H1 (cell line): Measurements from ENCODE around the gene MDH1. TPM values are rescaled to one million over a fixed set of nuclear protein-coding genes. Genes with fewer than 3 reads are reported as not detected.

Experiments used
- POLR2AphosphoS5 ChIP-seq: IDR thresholded peaks from 2 replicates; pipeline ENCODE4 v1.6.1; 2011; ENCODE audit warnings: low read depth, low read length
- SP4 ChIP-seq: IDR thresholded peaks from 2 replicates; pipeline ENCODE4 v1.6.1; 2012; ENCODE audit warnings: low read length, inconsistent platforms
- TBP ChIP-seq: IDR thresholded peaks from 2 replicates; pipeline ENCODE4 v1.6.1; 2011; ENCODE audit warnings: low read depth, low read length, improper control_type of control experiment
- polyA plus RNA-seq, 7 experiments: library from polyadenylated mRNA; depleted of rRNA in 3 of 7; stranded (reverse) in 5 of 7; unstranded in 2 of 7; fragments of >200 nt in 5 of 7; fragments of 200-250 nt in 2 of 7; gene quantifications; 1 replicate in 5 of 7; 2 replicates in 1 of 7; 4 replicates in 1 of 7; pipeline versions ENCODE4 v1.2.1 to v1.2.3, GENCODE V29; 2011 to 2013; ENCODE audit warnings: missing spikeins in 2 of 7, mixed read lengths in 2 of 7
- total RNA-seq: library from RNA; stranded (reverse); fragmentation: NEBNext Ultra II Directional; extraction: Animal tissue kit (Norgen Biotek cat#: 25700); gene quantifications from 2 replicates; pipeline ENCODE4 v1.2.1, GENCODE V29; 2021
- TF ChIP-seq, protein P1 (sequence below): fragments of 300-600 bp; sonication (generic); IDR thresholded peaks from 2 replicates; pipeline ENCODE4 v1.7.1; 2012; ENCODE audit warnings: low read length, moderate library complexity, mild to moderate bottlenecking, inconsistent platforms; ENCODE audit not compliant: insufficient replicate concordance

Gene MDH1
- total and polyA plus RNA-seq, 2 of the 8 experiments (the other 6 are each of a cell fraction or from before 2014, with no cell fraction given) = 353 to 376 TPM

DNA sequence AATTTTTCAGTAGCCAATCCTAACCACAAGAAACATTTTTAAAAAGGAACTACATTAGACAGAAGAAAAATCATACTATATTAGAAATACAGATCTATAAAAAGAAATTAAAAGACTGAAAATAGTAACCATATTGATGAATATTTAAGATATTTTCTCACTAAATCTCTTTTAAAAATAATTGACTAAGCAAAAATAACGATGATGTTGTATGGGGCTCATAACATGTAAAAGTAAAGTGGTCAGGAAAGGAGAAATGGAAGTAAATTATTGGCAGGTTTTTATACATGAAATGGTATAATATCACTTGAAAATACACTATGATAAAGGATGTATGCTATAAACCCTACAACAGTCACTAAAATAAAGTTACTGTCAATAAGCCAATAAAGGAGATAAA, 5.9 kb upstream of the MDH1 start (continued):
- TF ChIP-seq, protein P1, sequence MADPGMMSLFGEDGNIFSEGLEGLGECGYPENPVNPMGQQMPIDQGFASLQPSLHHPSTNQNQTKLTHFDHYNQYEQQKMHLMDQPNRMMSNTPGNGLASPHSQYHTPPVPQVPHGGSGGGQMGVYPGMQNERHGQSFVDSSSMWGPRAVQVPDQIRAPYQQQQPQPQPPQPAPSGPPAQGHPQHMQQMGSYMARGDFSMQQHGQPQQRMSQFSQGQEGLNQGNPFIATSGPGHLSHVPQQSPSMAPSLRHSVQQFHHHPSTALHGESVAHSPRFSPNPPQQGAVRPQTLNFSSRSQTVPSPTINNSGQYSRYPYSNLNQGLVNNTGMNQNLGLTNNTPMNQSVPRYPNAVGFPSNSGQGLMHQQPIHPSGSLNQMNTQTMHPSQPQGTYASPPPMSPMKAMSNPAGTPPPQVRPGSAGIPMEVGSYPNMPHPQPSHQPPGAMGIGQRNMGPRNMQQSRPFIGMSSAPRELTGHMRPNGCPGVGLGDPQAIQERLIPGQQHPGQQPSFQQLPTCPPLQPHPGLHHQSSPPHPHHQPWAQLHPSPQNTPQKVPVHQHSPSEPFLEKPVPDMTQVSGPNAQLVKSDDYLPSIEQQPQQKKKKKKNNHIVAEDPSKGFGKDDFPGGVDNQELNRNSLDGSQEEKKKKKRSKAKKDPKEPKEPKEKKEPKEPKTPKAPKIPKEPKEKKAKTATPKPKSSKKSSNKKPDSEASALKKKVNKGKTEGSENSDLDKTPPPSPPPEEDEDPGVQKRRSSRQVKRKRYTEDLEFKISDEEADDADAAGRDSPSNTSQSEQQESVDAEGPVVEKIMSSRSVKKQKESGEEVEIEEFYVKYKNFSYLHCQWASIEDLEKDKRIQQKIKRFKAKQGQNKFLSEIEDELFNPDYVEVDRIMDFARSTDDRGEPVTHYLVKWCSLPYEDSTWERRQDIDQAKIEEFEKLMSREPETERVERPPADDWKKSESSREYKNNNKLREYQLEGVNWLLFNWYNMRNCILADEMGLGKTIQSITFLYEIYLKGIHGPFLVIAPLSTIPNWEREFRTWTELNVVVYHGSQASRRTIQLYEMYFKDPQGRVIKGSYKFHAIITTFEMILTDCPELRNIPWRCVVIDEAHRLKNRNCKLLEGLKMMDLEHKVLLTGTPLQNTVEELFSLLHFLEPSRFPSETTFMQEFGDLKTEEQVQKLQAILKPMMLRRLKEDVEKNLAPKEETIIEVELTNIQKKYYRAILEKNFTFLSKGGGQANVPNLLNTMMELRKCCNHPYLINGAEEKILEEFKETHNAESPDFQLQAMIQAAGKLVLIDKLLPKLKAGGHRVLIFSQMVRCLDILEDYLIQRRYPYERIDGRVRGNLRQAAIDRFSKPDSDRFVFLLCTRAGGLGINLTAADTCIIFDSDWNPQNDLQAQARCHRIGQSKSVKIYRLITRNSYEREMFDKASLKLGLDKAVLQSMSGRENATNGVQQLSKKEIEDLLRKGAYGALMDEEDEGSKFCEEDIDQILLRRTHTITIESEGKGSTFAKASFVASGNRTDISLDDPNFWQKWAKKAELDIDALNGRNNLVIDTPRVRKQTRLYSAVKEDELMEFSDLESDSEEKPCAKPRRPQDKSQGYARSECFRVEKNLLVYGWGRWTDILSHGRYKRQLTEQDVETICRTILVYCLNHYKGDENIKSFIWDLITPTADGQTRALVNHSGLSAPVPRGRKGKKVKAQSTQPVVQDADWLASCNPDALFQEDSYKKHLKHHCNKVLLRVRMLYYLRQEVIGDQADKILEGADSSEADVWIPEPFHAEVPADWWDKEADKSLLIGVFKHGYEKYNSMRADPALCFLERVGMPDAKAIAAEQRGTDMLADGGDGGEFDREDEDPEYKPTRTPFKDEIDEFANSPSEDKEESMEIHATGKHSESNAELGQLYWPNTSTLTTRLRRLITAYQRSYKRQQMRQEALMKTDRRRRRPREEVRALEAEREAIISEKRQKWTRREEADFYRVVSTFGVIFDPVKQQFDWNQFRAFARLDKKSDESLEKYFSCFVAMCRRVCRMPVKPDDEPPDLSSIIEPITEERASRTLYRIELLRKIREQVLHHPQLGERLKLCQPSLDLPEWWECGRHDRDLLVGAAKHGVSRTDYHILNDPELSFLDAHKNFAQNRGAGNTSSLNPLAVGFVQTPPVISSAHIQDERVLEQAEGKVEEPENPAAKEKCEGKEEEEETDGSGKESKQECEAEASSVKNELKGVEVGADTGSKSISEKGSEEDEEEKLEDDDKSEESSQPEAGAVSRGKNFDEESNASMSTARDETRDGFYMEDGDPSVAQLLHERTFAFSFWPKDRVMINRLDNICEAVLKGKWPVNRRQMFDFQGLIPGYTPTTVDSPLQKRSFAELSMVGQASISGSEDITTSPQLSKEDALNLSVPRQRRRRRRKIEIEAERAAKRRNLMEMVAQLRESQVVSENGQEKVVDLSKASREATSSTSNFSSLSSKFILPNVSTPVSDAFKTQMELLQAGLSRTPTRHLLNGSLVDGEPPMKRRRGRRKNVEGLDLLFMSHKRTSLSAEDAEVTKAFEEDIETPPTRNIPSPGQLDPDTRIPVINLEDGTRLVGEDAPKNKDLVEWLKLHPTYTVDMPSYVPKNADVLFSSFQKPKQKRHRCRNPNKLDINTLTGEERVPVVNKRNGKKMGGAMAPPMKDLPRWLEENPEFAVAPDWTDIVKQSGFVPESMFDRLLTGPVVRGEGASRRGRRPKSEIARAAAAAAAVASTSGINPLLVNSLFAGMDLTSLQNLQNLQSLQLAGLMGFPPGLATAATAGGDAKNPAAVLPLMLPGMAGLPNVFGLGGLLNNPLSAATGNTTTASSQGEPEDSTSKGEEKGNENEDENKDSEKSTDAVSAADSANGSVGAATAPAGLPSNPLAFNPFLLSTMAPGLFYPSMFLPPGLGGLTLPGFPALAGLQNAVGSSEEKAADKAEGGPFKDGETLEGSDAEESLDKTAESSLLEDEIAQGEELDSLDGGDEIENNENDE = no peak
- TF ChIP-seq TBP (no peak), POLR2AphosphoS5 (no peak), SP4 (no peak)
